Panc1 (cell line): ENCODE data around the gene TMEM208. TPM values are rescaled to one million over a fixed set of nuclear protein-coding genes. Genes with fewer than 3 reads are reported as not detected.

ENCODE experiments used
- ATAC-seq: fragments of 200-7000 bp; cut with Tn5 transposase; 2 replicates; pipeline ENCODE4 v1.9.1; 2020; ENCODE audit warnings: mild to moderate bottlenecking, moderate library complexity
- BruUV-seq: library from RNA; stranded (reverse); fragments of 400-500 nt; replicated peaks from 2 replicates; lab custom pipeline; 2021; lab: Mats Ljungman, UMichigan
- CTCF ChIA-PET: fragments of 300-600 bp; sonication (Branson Sonifier 250); formaldehyde crosslinking; loops from one replicate; lab custom pipeline; 2022; ENCODE audit warnings: antibody characterized with exemption; lab: Charles Lee
- POLR2A ChIA-PET: fragments of 300-600 bp; sonication (Branson Sonifier 250); formaldehyde crosslinking; loops from one replicate; lab custom pipeline; 2022; ENCODE audit warnings: antibody characterized with exemption; lab: Charles Lee
- DNase-seq: peaks from one replicate; pipeline ENCODE4 v3.0.0-alpha.2; 2010; ENCODE audit warnings: low read depth, low spot score
- H3K27ac ChIP-seq: 2 replicates; pipeline ENCODE4 v1.5.1; 2011; ENCODE audit warnings: mild to moderate bottlenecking, low read length, inconsistent platforms
- H3K27me3 ChIP-seq: fragments of 200-500 bp; sonication (Bioruptor generic); 2 replicates; pipeline ENCODE4 v1.6.0; 2014; ENCODE audit warnings: low read length, inconsistent platforms; ENCODE audit not compliant: control insufficient read depth, insufficient read depth
- H3K36me3 ChIP-seq: fragments of 200-500 bp; sonication (Bioruptor generic); 2 replicates; pipeline ENCODE4 v1.5.1; 2014; ENCODE audit warnings: inconsistent platforms, mild to moderate bottlenecking, low read length, moderate library complexity; ENCODE audit not compliant: control insufficient read depth, insufficient read depth
- H3K4me1 ChIP-seq: 2 replicates; pipeline ENCODE4 v1.5.1; 2011; ENCODE audit warnings: inconsistent platforms, mild to moderate bottlenecking, low read length, moderate library complexity; ENCODE audit not compliant: control insufficient read depth, insufficient read depth
- H3K4me3 ChIP-seq, 2 experiments: 2 replicates each; pipeline ENCODE4 v1.5.1; 2011 to 2012; ENCODE audit warnings: low read depth in 2 of 2, low read length in 2 of 2, mild to moderate bottlenecking in 2 of 2, inconsistent platforms in 1 of 2, moderate library complexity in 1 of 2
- H3K9me3 ChIP-seq: fragments of 200-500 bp; sonication (Bioruptor generic); 2 replicates; pipeline ENCODE4 v1.5.1; 2014; ENCODE audit warnings: low read depth, mild to moderate bottlenecking, inconsistent platforms, low read length, moderate library complexity; ENCODE audit not compliant: control insufficient read depth, insufficient read depth
- CTCF ChIP-seq: fragments of 450-650 bp; IDR thresholded peaks from 2 replicates; pipeline ENCODE4 v1.5.1; 2017; ENCODE audit warnings: mild to moderate bottlenecking
- POLR2AphosphoS5 ChIP-seq: IDR thresholded peaks from 2 replicates; pipeline ENCODE4 v1.6.1; 2012; ENCODE audit warnings: mild to moderate bottlenecking, low read depth, low read length, moderate library complexity
- SIN3A ChIP-seq: IDR thresholded peaks from 2 replicates; pipeline ENCODE4 v1.6.1; 2012; ENCODE audit warnings: low read depth, mild to moderate bottlenecking, low read length, moderate library complexity, borderline replicate concordance; ENCODE audit not compliant: insufficient read depth
- TCF7L2 ChIP-seq: IDR thresholded peaks from 2 replicates; pipeline ENCODE4 v1.6.1; 2011; ENCODE audit warnings: mild to moderate bottlenecking, low read depth, low read length, inconsistent platforms
- in situ Hi-C: cut with HindIII; loops from 2 replicates; pipeline ENCODE4 v1.10.0; 2016; ENCODE audit warnings: low sequenced_read_pairs, low pct_unique_long_range_greater_than_20kb
- intact Hi-C: fragments of 100-400 bp; cut with micrococcal nuclease; formaldehyde crosslinking; loops from one replicate; pipeline ENCODE4 v1.10.0; 2022; ENCODE audit not compliant: unreplicated experiment
- total RNA-seq: library from RNA; stranded (reverse); gene quantifications from one replicate; pipeline ENCODE4 v1.2.1, GENCODE V29; 2021; ENCODE audit not compliant: unreplicated experiment
- TF ChIP-seq, protein P1 (sequence below), 2 experiments: IDR thresholded peaks; 2 replicates each; pipeline ENCODE4 v1.6.1; 2011 to 2012; ENCODE audit warnings: low read depth in 2 of 2, control low read depth in 1 of 2, low read length in 1 of 2, mild to moderate bottlenecking in 1 of 2, moderate library complexity in 1 of 2; ENCODE audit not compliant: insufficient read depth in 1 of 2

Gene TMEM208
- total RNA-seq, 1 experiment from 2014 or later = 25.6 TPM

DNA sequence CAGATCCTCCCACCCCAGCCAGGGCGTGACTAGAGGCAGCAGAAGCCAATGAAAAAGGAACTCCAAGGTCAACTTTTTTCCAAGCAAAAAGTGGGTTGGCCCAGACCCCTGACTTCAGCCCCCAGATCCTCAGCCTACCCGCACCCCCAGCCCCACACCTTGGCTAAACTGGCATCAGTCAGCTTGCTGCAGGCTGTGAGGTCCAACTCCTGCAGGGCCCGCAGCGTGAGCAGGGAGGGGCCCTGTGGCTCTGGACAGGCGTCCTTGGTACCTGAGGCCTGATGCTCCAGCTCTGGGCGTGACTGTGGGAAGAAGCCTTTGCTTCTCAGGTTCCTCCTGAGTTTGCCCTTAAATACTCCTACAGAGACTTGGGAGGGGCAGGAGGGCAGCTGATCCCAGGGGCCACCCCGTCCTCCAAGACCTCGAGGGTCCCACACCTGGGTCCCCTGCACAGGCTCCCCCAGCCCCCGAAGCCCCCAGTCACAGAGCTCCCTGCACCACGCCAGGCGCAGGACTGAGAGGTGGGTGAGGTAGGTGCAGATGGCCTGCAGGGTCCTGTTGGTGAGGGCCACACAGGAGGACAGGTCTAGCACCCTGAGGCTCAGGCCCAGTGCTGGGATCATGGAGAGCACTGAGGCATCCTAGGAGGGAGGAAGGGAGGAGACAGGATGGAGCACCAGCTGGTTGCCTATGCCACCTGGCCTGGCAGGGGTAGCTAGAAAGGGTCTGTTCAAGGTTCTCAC is 18.6 kb upstream of the TMEM208 start:
- Histone ChIP-seq H3K27me3 (no peaks in the 10 kb centered on the region), H3K27ac (no peak overlapping the region), H3K36me3 (no peaks in the 10 kb centered on the region), H3K4me3 (no peak overlapping the region), H3K9me3 (no peaks in the 10 kb centered on the region), H3K4me1 (peaks cover 18% of the 10 kb centered on the region)
- in situ Hi-C loops = no loop called here
- ATAC-seq (no peak), DNase-seq (no peak)
- no TSS peak for BruUV-seq
- POLR2A ChIA-PET = interaction anchor here (0.9 kb wide), 1 partner anchor 10 kb away, joined by 4 read pairs; no protein-coding TSS in a partner anchor
- intact Hi-C loops = no loop called here
- TF ChIP-seq POLR2AphosphoS5 (no peak; the same call in 1 of the 2 replicates), SIN3A (no peak)
- CTCF ChIA-PET = interaction anchor here (0.5 kb wide), 1 partner anchor 10 kb away, joined by 4 read pairs; no protein-coding TSS in a partner anchor

- Histone ChIP-seq H3K4me1 (peaks cover 18% of the 10 kb centered on the region), H3K36me3 (no peaks in the 10 kb centered on the region), H3K4me3 (no peak overlapping the region), H3K27ac (no peak overlapping the region), H3K9me3 (no peaks in the 10 kb centered on the region), H3K27me3 (no peaks in the 10 kb centered on the region)
- ATAC-seq (no peak), DNase-seq (no peak)
- ChIA-PET POLR2A (interaction anchor here (0.9 kb wide), 1 partner anchor 12 kb away, joined by 4 read pairs; no protein-coding TSS in a partner anchor), CTCF (no interaction called here)
- TF ChIP-seq POLR2AphosphoS5 (no peak), CTCF (no peak), SIN3A (no peak), TCF7L2 (no peak)
- TF ChIP-seq, protein P1, sequence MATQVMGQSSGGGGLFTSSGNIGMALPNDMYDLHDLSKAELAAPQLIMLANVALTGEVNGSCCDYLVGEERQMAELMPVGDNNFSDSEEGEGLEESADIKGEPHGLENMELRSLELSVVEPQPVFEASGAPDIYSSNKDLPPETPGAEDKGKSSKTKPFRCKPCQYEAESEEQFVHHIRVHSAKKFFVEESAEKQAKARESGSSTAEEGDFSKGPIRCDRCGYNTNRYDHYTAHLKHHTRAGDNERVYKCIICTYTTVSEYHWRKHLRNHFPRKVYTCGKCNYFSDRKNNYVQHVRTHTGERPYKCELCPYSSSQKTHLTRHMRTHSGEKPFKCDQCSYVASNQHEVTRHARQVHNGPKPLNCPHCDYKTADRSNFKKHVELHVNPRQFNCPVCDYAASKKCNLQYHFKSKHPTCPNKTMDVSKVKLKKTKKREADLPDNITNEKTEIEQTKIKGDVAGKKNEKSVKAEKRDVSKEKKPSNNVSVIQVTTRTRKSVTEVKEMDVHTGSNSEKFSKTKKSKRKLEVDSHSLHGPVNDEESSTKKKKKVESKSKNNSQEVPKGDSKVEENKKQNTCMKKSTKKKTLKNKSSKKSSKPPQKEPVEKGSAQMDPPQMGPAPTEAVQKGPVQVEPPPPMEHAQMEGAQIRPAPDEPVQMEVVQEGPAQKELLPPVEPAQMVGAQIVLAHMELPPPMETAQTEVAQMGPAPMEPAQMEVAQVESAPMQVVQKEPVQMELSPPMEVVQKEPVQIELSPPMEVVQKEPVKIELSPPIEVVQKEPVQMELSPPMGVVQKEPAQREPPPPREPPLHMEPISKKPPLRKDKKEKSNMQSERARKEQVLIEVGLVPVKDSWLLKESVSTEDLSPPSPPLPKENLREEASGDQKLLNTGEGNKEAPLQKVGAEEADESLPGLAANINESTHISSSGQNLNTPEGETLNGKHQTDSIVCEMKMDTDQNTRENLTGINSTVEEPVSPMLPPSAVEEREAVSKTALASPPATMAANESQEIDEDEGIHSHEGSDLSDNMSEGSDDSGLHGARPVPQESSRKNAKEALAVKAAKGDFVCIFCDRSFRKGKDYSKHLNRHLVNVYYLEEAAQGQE (IDR thresholded peaks at IDR 0.05; ENCODE audit: insufficient read depth in 1 of 2, low read depth in 2 of 2, low read length in 1 of 2) = no peak
- in situ Hi-C loops = no loop called here
- intact Hi-C loops = no loop called here
- no TSS peak for BruUV-seq
Measured at GRCh38 chr16:67209565-67209964, 17.4 kb upstream of the TMEM208 start.
